Panc1 (cell line): Measurements from ENCODE around the gene KCNA10. TPM values are rescaled to one million over a fixed set of nuclear protein-coding genes. Genes with fewer than 3 reads are reported as not detected.

ENCODE experiments used
- ATAC-seq: fragments of 200-7000 bp; cut with Tn5 transposase; 2 replicates; pipeline ENCODE4 v1.9.1; 2020; ENCODE audit warnings: mild to moderate bottlenecking, moderate library complexity
- BruUV-seq: library from RNA; stranded (reverse); fragments of 400-500 nt; replicated peaks from 2 replicates; lab custom pipeline; 2021; lab: Mats Ljungman, UMichigan
- CTCF ChIA-PET: fragments of 300-600 bp; sonication (Branson Sonifier 250); formaldehyde crosslinking; loops from one replicate; lab custom pipeline; 2022; ENCODE audit warnings: antibody characterized with exemption; lab: Charles Lee
- POLR2A ChIA-PET: fragments of 300-600 bp; sonication (Branson Sonifier 250); formaldehyde crosslinking; loops from one replicate; lab custom pipeline; 2022; ENCODE audit warnings: antibody characterized with exemption; lab: Charles Lee
- DNase-seq: peaks from one replicate; pipeline ENCODE4 v3.0.0-alpha.2; 2010; ENCODE audit warnings: low read depth, low spot score
- H3K27ac ChIP-seq: 2 replicates; pipeline ENCODE4 v1.5.1; 2011; ENCODE audit warnings: mild to moderate bottlenecking, low read length, inconsistent platforms
- H3K27me3 ChIP-seq: fragments of 200-500 bp; sonication (Bioruptor generic); 2 replicates; pipeline ENCODE4 v1.6.0; 2014; ENCODE audit warnings: low read length, inconsistent platforms; ENCODE audit not compliant: control insufficient read depth, insufficient read depth
- H3K36me3 ChIP-seq: fragments of 200-500 bp; sonication (Bioruptor generic); 2 replicates; pipeline ENCODE4 v1.5.1; 2014; ENCODE audit warnings: inconsistent platforms, mild to moderate bottlenecking, low read length, moderate library complexity; ENCODE audit not compliant: control insufficient read depth, insufficient read depth
- H3K4me1 ChIP-seq: 2 replicates; pipeline ENCODE4 v1.5.1; 2011; ENCODE audit warnings: inconsistent platforms, mild to moderate bottlenecking, low read length, moderate library complexity; ENCODE audit not compliant: control insufficient read depth, insufficient read depth
- H3K4me3 ChIP-seq, 2 experiments: 2 replicates each; pipeline ENCODE4 v1.5.1; 2011 to 2012; ENCODE audit warnings: low read depth in 2 of 2, low read length in 2 of 2, mild to moderate bottlenecking in 2 of 2, inconsistent platforms in 1 of 2, moderate library complexity in 1 of 2
- H3K9me3 ChIP-seq: fragments of 200-500 bp; sonication (Bioruptor generic); 2 replicates; pipeline ENCODE4 v1.5.1; 2014; ENCODE audit warnings: low read depth, mild to moderate bottlenecking, inconsistent platforms, low read length, moderate library complexity; ENCODE audit not compliant: control insufficient read depth, insufficient read depth
- POLR2AphosphoS5 ChIP-seq: IDR thresholded peaks from 2 replicates; pipeline ENCODE4 v1.6.1; 2012; ENCODE audit warnings: mild to moderate bottlenecking, low read depth, low read length, moderate library complexity
- SIN3A ChIP-seq: IDR thresholded peaks from 2 replicates; pipeline ENCODE4 v1.6.1; 2012; ENCODE audit warnings: low read depth, mild to moderate bottlenecking, low read length, moderate library complexity, borderline replicate concordance; ENCODE audit not compliant: insufficient read depth
- TCF7L2 ChIP-seq: IDR thresholded peaks from 2 replicates; pipeline ENCODE4 v1.6.1; 2011; ENCODE audit warnings: mild to moderate bottlenecking, low read depth, low read length, inconsistent platforms
- in situ Hi-C: cut with HindIII; loops from 2 replicates; pipeline ENCODE4 v1.10.0; 2016; ENCODE audit warnings: low sequenced_read_pairs, low pct_unique_long_range_greater_than_20kb
- intact Hi-C: fragments of 100-400 bp; cut with micrococcal nuclease; formaldehyde crosslinking; loops from one replicate; pipeline ENCODE4 v1.10.0; 2022; ENCODE audit not compliant: unreplicated experiment
- total RNA-seq: library from RNA; stranded (reverse); gene quantifications from one replicate; pipeline ENCODE4 v1.2.1, GENCODE V29; 2021; ENCODE audit not compliant: unreplicated experiment
- TF ChIP-seq, protein P1 (sequence below): fragments of 450-650 bp; IDR thresholded peaks from 2 replicates; pipeline ENCODE4 v1.5.1; 2017; ENCODE audit warnings: mild to moderate bottlenecking
- TF ChIP-seq, protein P2 (sequence below), 2 experiments: IDR thresholded peaks; 2 replicates each; pipeline ENCODE4 v1.6.1; 2011 to 2012; ENCODE audit warnings: low read depth in 2 of 2, control low read depth in 1 of 2, low read length in 1 of 2, mild to moderate bottlenecking in 1 of 2, moderate library complexity in 1 of 2; ENCODE audit not compliant: insufficient read depth in 1 of 2

The KCNA10 gene
- total RNA-seq, 1 experiment from 2014 or later: not detected

DNA sequence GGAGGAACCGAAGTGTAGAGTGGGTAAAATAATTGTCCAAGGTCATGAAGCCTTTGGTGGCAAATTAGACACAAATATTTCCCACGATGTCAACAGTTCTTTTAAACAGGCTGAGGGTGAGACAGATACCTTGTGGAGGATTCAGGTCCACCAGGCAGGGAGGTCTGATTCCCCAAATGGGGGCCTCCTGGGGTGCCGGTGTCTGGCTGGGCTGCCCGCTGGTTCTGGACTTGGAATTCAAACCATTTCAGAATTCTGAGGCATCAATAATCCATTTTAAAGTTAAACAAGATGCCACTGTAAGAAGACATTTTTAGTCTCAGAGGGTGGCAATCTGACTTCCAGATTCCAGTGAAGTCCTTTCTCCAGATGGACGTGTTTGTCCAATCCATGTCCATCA is 15.5 kb downstream of the KCNA10 start:
- Histone ChIP-seq H3K4me1 (no peaks in the 10 kb centered on the region), H3K27me3 (no peaks in the 10 kb centered on the region), H3K27ac (no peak overlapping the region), H3K36me3 (no peaks in the 10 kb centered on the region), H3K4me3 (no peak overlapping the region), H3K9me3 (no peaks in the 10 kb centered on the region)
- DNase-seq (no peak), ATAC-seq (no peak)
- CTCF ChIA-PET: no interaction called here
- in situ Hi-C loops (no loop called here), intact Hi-C loops (no loop called here)
- POLR2A ChIA-PET: no interaction called here
- no TSS peak for BruUV-seq
- no peak for TF ChIP-seq SIN3A
- TF ChIP-seq, protein P1, sequence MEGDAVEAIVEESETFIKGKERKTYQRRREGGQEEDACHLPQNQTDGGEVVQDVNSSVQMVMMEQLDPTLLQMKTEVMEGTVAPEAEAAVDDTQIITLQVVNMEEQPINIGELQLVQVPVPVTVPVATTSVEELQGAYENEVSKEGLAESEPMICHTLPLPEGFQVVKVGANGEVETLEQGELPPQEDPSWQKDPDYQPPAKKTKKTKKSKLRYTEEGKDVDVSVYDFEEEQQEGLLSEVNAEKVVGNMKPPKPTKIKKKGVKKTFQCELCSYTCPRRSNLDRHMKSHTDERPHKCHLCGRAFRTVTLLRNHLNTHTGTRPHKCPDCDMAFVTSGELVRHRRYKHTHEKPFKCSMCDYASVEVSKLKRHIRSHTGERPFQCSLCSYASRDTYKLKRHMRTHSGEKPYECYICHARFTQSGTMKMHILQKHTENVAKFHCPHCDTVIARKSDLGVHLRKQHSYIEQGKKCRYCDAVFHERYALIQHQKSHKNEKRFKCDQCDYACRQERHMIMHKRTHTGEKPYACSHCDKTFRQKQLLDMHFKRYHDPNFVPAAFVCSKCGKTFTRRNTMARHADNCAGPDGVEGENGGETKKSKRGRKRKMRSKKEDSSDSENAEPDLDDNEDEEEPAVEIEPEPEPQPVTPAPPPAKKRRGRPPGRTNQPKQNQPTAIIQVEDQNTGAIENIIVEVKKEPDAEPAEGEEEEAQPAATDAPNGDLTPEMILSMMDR: no peak
- TF ChIP-seq, protein P2, sequence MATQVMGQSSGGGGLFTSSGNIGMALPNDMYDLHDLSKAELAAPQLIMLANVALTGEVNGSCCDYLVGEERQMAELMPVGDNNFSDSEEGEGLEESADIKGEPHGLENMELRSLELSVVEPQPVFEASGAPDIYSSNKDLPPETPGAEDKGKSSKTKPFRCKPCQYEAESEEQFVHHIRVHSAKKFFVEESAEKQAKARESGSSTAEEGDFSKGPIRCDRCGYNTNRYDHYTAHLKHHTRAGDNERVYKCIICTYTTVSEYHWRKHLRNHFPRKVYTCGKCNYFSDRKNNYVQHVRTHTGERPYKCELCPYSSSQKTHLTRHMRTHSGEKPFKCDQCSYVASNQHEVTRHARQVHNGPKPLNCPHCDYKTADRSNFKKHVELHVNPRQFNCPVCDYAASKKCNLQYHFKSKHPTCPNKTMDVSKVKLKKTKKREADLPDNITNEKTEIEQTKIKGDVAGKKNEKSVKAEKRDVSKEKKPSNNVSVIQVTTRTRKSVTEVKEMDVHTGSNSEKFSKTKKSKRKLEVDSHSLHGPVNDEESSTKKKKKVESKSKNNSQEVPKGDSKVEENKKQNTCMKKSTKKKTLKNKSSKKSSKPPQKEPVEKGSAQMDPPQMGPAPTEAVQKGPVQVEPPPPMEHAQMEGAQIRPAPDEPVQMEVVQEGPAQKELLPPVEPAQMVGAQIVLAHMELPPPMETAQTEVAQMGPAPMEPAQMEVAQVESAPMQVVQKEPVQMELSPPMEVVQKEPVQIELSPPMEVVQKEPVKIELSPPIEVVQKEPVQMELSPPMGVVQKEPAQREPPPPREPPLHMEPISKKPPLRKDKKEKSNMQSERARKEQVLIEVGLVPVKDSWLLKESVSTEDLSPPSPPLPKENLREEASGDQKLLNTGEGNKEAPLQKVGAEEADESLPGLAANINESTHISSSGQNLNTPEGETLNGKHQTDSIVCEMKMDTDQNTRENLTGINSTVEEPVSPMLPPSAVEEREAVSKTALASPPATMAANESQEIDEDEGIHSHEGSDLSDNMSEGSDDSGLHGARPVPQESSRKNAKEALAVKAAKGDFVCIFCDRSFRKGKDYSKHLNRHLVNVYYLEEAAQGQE (IDR thresholded peaks at IDR 0.05; ENCODE audit: insufficient read depth in 1 of 2, low read depth in 2 of 2, low read length in 1 of 2): no peak
- no peak for TF ChIP-seq POLR2AphosphoS5
- no peak for TF ChIP-seq TCF7L2

DNA sequence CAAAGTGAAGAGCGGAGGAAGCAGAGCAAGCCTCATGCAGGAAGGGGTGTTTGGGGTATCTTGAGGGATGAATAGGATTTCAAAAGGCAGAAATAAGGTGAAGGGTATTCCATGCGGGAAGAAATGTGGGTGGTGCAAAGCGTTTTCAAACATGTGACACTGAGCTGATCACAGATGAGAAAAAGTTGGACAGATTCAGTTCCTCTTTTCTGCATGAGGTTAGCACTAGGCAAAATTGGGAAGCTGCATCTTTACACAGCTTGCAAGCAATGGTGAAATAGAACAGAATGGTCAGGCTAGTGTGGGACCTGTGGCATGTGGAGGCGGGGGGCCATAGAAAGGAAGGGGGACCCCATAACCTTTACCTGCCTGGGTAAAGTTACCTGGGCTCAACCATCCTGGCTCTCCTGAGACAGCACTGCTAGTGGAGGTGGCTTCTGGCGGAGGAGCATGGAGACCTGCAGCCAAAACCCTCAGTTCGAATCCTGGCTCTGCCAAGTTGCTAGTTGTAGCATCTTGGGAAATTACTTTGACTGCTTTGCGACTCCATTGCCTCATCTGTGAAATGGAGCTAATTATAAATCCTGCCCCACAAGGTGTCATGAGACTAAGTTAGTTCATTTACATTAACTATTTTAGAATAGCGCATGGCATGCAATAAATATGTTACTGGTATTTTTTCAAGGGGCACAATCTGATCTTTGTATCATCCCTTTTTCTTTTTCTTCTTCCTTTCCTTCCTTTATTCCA is 16.4 kb downstream of the KCNA10 start:
- no peaks in the 10 kb centered on the region for H3K4me1 ChIP-seq
- BruUV-seq: no TSS peak

More for the DNA sequence above, 16.4 kb downstream of the KCNA10 start:
- ATAC-seq: no peak
- TF ChIP-seq SIN3A (no peak), TCF7L2 (no peak), POLR2AphosphoS5 (no peak)
- TF ChIP-seq, protein P1: no peak
- TF ChIP-seq, protein P2 (IDR thresholded peaks at IDR 0.05; ENCODE audit: insufficient read depth in 1 of 2, low read depth in 2 of 2, low read length in 1 of 2): no peak
- ChIA-PET CTCF (no interaction called here), POLR2A (no interaction called here)
- no peak for DNase-seq
- intact Hi-C loops: no loop called here
- Histone ChIP-seq H3K36me3 (no peaks in the 10 kb centered on the region), H3K9me3 (no peaks in the 10 kb centered on the region), H3K27me3 (no peaks in the 10 kb centered on the region), H3K27ac (no peak overlapping the region), H3K4me3 (no peak overlapping the region)
- in situ Hi-C loops: no loop called here
